GM19239 (cell line): ENCODE data around the gene RAB11A.

Experiments
- DNase-seq: peaks from one replicate; pipeline ENCODE4 v3.0.0; 2011; ENCODE audit warnings: low spot score; ENCODE audit not compliant: insufficient read length
- FAIRE-seq: peaks from 2 replicates; lab custom pipeline; 2011; peaks lifted over from hg19 to GRCh38; lab: Jason Lieb, UNC

RAB11A gene

DNA sequence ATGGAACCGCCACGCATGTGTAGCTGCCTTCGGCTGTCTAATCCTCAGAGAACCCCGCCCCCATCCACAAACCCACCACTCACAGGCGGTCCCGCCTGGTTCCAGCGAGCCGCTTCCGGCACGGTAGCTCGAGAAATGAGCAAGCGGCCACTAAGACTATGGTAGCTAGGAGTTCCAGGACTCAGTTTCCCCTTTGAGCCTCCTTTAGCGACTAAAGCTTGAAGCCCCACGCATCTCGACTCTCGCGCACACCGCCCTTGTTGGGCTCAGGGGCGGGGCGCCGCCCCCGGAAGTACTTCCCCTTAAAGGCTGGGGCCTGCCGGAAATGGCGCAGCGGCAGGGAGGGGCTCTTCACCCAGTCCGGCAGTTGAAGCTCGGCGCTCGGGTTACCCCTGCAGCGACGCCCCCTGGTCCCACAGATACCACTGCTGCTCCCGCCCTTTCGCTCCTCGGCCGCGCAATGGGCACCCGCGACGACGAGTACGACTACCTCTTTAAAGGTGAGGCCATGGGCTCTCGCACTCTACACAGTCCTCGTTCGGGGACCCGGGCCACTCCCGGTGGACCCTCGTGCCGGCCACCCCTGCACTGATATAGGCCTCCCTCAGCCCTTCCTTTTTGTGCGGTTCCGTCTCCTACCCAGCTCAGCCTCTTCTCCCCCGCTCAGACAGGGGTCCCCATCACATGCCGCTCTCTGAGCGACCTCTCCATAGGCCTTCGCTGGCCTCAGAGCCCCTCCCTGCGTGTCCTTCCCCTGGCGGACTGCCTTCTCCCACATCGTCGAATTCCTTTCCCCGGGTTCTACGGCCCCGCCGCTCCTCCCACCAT, at the start of gene RAB11A:
TSS of gene RAB11A (plus strand) at position 366 of the 828 bp plus-strand sequence. CDS start at position 461, 95 bp downstream.
- DNase-seq (peak; percentile 78), FAIRE-seq (peak; percentile 81)

DNA sequence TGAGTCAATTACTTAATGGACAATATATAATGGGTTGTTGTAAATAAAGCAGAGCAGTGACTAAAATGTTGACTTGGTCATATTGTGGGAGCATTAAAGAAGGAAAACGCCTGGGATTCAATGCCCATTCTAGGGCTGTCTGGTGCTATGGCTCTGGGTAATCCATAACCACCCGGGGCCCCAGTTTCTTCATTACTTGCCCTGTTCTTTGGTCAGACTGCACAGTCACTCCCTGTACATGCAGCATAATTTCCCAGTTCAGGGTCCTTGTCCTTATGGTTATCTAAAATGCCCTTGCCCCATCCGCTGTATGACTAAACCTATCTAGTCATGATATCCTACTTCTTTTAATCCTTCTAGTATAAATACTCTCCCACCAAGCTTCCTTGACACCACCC, 49.7 kb upstream of the RAB11A start:
- no peak for DNase-seq

DNA sequence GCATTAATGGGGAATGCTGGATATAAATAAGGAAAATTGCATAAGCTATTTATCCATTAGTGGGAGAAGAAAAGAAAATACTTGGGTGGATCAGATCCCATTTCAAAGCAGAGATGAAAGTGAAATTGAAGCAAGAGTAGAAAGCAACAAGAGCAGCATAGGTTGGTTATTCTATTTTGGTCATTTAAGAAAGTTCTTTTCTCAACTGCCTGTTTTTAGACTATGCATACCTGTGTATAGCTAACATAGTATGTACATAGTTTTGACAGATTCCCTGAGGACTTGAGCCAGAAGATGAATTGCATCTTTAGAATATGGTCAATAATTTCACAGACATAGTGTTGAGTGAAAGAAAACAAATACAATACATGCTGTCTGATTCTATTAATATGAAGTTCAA, 48.2 kb upstream of the RAB11A start:
- FAIRE-seq (peak; percentile 72), DNase-seq (no peak)

More for the DNA sequence above, 49.7 kb upstream of the RAB11A start:
- FAIRE-seq, result no peak

DNA sequence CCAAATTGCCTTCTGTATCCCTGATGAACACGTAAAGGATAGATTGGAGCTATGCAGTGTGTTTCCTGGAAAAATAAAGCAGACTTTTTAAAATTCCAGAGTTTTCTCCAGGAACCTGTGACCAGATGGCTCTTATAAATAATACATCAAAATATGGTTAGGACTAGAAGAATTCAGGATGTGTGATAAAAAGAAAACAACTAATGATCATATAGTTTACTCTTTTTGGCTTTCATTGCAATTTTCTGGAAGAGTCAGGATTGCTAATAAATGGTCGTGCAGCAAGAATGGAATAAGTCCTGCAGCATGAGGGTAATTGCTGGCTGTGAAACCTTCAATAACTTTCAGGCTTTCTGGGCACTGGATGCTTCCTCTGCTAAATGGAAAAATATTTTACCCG, 47.0 kb upstream of the RAB11A start:
- DNase-seq, result no peak

DNA sequence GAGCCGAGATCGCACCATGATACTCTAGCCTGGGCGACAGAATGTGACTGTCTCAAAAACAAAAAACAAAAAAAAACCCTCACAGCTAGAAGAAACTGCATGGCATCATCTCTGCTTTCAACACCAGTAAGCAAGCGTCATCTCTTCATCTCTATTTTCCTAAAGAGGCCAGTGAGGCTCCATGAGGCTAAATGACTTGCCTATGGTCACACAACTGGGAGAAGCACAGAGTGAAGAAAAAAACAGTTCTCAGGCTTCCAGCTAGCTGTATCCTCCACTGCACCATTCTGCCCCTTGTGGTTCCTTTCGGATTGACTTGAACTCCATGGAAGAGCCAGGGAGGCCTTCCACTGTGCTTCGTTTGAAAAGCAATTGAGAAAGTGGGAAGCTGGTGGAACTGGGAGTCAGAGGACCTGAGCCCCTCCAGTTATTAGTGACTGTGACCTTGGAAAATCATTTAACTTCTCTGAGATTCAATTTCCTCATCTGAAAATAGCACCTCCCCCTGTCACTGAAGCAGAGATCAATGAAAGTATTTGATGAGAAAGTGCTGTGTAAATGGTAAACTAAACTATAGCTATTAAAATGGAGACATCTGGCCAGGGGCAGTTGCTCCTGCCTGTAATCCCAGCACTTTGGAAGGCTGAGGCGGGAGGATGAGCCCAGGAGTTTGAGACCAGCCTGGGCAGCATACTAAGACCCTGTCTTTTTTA, 45.1 kb upstream of the RAB11A start:
- FAIRE-seq, result peak; percentile 86
- no peak for DNase-seq

More for the DNA sequence above, 47.0 kb upstream of the RAB11A start:
- peak; percentile 45 for FAIRE-seq

- FAIRE-seq (no peak), DNase-seq (no peak)
These were observed 44.2 kb upstream of the RAB11A start for GRCh38 chr15:65824941-65825544.

- DNase-seq (no peak), FAIRE-seq (no peak)
These were observed 42.2 kb upstream of the RAB11A start for GRCh38 chr15:65827065-65827464.

DNA sequence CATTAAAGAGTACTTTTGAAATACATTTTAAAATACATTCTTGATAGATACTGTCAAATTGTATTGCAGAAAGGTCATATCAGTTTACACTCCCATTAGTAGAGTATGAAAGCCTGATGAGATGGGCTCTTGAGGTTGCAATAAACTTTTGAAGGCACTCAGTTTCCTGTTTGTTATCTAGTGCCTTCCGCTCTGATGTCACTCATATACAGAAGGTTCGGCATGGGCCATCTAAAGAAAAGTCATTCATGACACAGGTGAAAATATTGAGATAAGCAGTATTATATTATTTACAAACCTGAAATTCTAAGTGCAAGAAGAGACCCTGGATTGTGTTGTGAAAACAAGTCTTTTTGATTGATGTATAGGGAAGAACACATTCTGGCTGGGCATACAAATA, 40.7 kb upstream of the RAB11A start:
- FAIRE-seq, result no peak
- DNase-seq, result no peak

DNA sequence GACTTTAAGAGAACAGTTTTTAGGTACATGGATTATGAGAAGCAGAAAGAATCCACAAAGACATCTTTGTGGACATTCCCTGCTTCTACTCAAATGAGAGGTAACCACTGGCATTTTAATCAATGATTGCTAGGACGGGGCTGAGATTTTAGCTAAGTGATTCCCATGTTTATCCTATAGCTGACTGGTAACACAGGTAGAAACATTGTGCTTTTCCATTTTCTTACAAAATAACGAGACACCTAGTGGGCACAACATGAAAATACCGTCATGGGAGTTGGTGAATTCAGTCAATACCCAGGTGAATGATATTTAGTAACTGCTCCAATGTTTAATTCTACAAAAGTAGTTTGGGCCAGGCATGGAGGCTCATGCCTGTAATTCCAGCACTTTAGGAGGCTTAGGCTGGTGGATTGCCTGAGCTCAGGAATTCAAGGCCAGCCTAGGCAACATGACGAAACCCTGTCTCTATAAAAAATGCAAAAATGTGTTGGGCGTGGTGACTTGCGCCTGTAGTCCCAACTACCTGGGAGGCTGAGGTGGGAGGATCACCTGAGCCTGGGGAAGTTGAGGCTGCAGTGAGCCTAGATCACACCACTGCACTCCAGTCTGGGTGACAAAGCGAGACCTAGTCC, 40.0 kb upstream of the RAB11A start:
- DNase-seq (no peak), FAIRE-seq (peak; percentile 64)

- DNase-seq, result no peak
- FAIRE-seq, result peak; percentile 90
These were observed 36.5 kb upstream of the RAB11A start for GRCh38 chr15:65832549-65833364.

GRCh38 chr15:65833501-65834205, 35.6 kb upstream of the RAB11A start:
- DNase-seq (no peak), FAIRE-seq (no peak)

- FAIRE-seq, result no peak
- no peak for DNase-seq
These were observed 34.5 kb upstream of the RAB11A start for GRCh38 chr15:65834603-65835282.

DNA sequence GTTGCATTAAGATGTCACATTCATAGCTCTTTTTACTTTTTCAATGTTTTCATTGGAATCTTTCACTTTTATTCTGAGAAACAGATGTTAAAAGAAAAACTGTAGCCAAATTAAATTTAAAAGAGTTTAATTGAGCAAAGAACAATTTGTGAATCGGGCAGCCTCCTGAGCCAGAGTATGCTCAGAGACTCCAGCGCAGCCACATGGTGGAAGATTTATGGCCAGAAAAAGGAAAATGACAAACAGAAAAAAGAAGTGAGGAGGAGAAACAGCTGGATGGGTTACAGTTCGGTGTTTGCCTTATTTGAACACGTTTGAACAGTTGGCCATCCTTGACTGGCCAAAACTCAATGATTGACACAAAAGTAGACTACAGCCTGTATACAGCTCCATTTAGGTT, 33.8 kb upstream of the RAB11A start:
- DNase-seq (no peak), FAIRE-seq (no peak)

DNA sequence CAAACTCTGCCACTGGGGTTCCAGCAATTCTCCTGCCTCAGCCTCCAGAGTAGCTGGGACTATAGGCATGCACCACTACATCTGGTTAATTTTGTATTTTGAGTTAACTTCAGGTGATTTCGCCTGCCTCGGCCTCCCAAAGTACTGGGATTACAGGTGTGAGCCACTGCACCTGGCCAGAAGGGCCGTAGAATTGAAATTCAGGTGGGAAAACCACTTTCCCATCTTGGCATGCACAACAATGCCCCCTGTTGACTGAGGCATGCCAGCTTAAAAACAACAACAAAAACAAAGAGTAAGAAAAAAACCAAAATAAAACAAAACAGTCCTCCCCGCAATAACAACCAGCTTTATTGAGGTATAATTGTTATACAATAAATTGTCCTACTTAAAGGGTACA, 32.6 kb upstream of the RAB11A start:
- no peak for DNase-seq
- no peak for FAIRE-seq

- no peak for DNase-seq
- FAIRE-seq, result no peak
These were observed 31.7 kb upstream of the RAB11A start for GRCh38 chr15:65837301-65838294.

DNA sequence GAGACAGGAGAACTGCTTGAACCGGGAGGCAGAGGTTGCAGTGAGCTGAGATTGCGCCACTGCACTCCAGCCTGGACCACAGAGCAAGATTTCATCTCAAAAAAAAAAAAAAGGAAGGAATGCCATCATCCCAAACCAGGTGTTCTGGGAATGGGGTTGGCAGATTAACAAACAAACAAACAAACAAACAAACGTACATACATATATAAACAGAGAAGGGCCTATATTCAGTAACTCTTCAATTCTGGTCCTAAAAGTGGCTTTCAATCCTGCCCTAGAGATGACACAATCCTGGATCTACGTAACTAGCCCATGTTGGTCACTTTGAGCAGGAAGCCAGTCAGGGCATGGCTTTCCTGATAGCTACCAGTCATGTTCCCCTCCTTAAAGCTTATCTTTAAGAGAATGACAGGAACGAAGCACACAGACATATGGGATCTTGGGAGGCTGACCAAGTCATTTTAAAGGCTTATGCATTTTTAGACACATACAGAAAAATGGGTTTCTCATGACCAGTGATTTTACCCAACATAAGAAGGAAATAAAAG, 29.9 kb upstream of the RAB11A start:
- DNase-seq (no peak), FAIRE-seq (no peak)

DNA sequence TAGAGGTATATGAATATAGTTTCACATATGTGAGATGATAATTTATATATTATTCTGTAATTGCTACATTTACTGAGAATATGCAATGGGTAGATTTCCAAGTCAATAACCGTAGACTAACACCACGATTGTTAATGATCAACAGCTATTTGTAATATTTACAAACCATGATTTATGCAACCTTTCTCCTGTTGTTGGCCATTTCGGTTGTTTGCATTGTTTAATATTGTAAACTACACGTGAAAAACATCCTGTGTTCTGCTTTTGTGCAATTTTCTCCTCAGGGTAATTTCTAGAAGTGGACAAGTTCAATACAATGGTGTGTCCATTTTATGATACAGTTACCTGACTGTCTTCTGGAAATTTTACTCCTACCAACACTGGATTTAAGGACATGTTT, 29.3 kb upstream of the RAB11A start:
- FAIRE-seq, result no peak

More for the DNA sequence above, 29.3 kb upstream of the RAB11A start:
- no peak for DNase-seq
